ENCODE results near the gene MN1. TPM values are rescaled to one million over a fixed set of nuclear protein-coding genes. Genes with fewer than 3 reads are reported as not detected.

The MN1 gene
- 0.59 and 1.6 TPM in 2 replicates for polyA plus RNA-seq (2011; rRNA removed)
- 2.8 and 3.2 TPM in 2 replicates for polyA plus RNA-seq (2012; cell fraction: cytosol; rRNA removed)
- polyA plus RNA-seq (2012; cell fraction: nucleus; rRNA removed): 2.7 and 3.9 TPM in 2 replicates
- polyA plus RNA-seq (2017; fragmentation: RNase III; extraction: RNeasy Plus Mini Kit Qiagen cat#74134 plus additional on column Dnase treatment): 2.0 to 2.8 TPM (median 2.4 TPM) in 3 replicates
- polyA minus RNA-seq (2011; rRNA and poly(A)+ RNA removed): 2.1 and 5.3 TPM in 2 replicates

- Histone ChIP-seq H3K27ac (peak within 1 kb of the TSS; percentile 97), H3K4me2 (peak within 1 kb of the TSS; percentile 98), H3K9me3 (no peaks in the 10 kb centered on the region), H3K4me3 (peak within 1 kb of the TSS; percentile 74), H3K4me1 (peaks cover 16% of the 10 kb centered on the region)
- ChIA-PET POLR2A (interaction anchor here (0.6 to 1.0 kb wide), 3 partner anchors 560 to 1129 kb away, joined by 3 to 6 read pairs (median 3); no protein-coding TSS in a partner anchor), CTCF (no interaction called here)
- DNase-seq (ENCODE audit: low read depth in 1 of 2, low spot score in 1 of 2): peak; percentile 39 to 65
- WGBS (ENCODE audit: missing lambda C conversion rate): 1% methylated on average over 14 of the region's 59 CpGs
- TF ChIP-seq TFCP2L1 (CRISPR knock-in tag; IDR thresholded peaks at IDR 0.05): no peak
- no peak for TF ChIP-seq EHMT2 (IDR thresholded peaks at IDR 0.05; ENCODE audit: low read depth)
- no peak for TF ChIP-seq HES2 (IDR thresholded peaks at IDR 0.05)
- TF ChIP-seq E2F6 (IDR thresholded peaks at IDR 0.05; ENCODE audit: borderline replicate concordance, low read depth): 0 out of 2 replicates have a peak, but pooled peaks have one; percentile 49
- TF ChIP-seq RARB (CRISPR knock-in tag; IDR thresholded peaks at IDR 0.05): no peak
- no peak for TF ChIP-seq CHD4 (IDR thresholded peaks at IDR 0.05; ENCODE audit: borderline replicate concordance)
- TF ChIP-seq MAFK (IDR thresholded peaks at IDR 0.05; ENCODE audit: partially characterized antibody): no peak
- TF ChIP-seq EHF (CRISPR knock-in tag; IDR thresholded peaks at IDR 0.05): no peak
- no peak for TF ChIP-seq POLR2AphosphoS2 (conservative IDR thresholded peaks at IDR 0.05; ENCODE audit: low read length)
- TF ChIP-seq MAX (IDR thresholded peaks at IDR 0.05): peak; percentile 18; the same call in 1 of the 2 replicates
- TF ChIP-seq JUN (IDR thresholded peaks at IDR 0.05): peak in 1 of 2 experiments; percentile 21; a peak in 1 of 5 replicates
- TF ChIP-seq GATA3 (IDR thresholded peaks at IDR 0.05; ENCODE audit: borderline replicate concordance): no peak
- TF ChIP-seq PBX3 (IDR thresholded peaks at IDR 0.05): no peak
- 0 out of 2 replicates have a peak, but pooled peaks have one; percentile 15 for TF ChIP-seq POLR2A (IDR thresholded peaks at IDR 0.05; ENCODE audit: low read length)
- TF ChIP-seq CBX2 (IDR thresholded peaks at IDR 0.05; ENCODE audit: borderline replicate concordance, low read depth): no peak
- no peak for FAIRE-seq
- peak; percentile 57 to 69 for ATAC-seq
Observed at GRCh38 chr22:27801616-27802345, at the start of gene MN1. TSS of gene MN1 (minus strand) at chr22:27801756. CDS start at chr22:27800543, 1,213 bp downstream.

GRCh38 chr22:27850000-27850521, 48.5 kb upstream of the MN1 start:
- POLR2A ChIA-PET: no interaction called here
- FAIRE-seq (no peak), ATAC-seq (no peak), DNase-seq (ENCODE audit: low read depth in 1 of 2, low spot score in 1 of 2) (no peak)
- H3K9me3 ChIP-seq: no peaks in the 10 kb centered on the region
- H3K4me2 ChIP-seq: no peak overlapping the region
- CTCF ChIA-PET: interaction anchor here (1.4 to 1.6 kb wide), 2 partner anchors 31 to 159 kb away, joined by 3 to 4 read pairs; no protein-coding TSS in a partner anchor
- H3K27ac ChIP-seq: no peak overlapping the region
- H3K4me3 ChIP-seq: no peak overlapping the region
- H3K4me1 ChIP-seq: no peaks in the 10 kb centered on the region
- 90% methylated on average over 6 of the region's 6 CpGs for WGBS (ENCODE audit: missing lambda C conversion rate)
- TF ChIP-seq HEYL (CRISPR knock-in tag; IDR thresholded peaks at IDR 0.05) (no peak), PHF8 (IDR thresholded peaks at IDR 0.05; ENCODE audit: borderline replicate concordance, low read depth) (no peak), CHD2 (IDR thresholded peaks at IDR 0.05; ENCODE audit: low read length, partially characterized antibody) (no peak), EHF (CRISPR knock-in tag; IDR thresholded peaks at IDR 0.05) (no peak), MAZ (IDR thresholded peaks at IDR 0.05; ENCODE audit: borderline replicate concordance, low read depth, low read length) (no peak), BHLHE40 (IDR thresholded peaks at IDR 0.05; ENCODE audit: low read depth, low read length) (no peak), FOSB (CRISPR knock-in tag; IDR thresholded peaks at IDR 0.05) (no peak), CBX2 (IDR thresholded peaks at IDR 0.05; ENCODE audit: borderline replicate concordance, low read depth) (no peak), CTCF (IDR thresholded peaks at IDR 0.05) (no peak), NFE2L2 (conservative IDR thresholded peaks at IDR 0.05; ENCODE audit: low read length) (no peak), KDM1A (IDR thresholded peaks at IDR 0.05; ENCODE audit: low read depth) (no peak), POLR2A (IDR thresholded peaks at IDR 0.05; ENCODE audit: low read length) (no peak), KDM5A (IDR thresholded peaks at IDR 0.05) (no peak), HOXB5 (CRISPR knock-in tag; IDR thresholded peaks at IDR 0.05) (no peak), EP300 (IDR thresholded peaks at IDR 0.05) (no peak), ZNF302 (CRISPR knock-in tag; IDR thresholded peaks at IDR 0.05) (no peak), RCOR1 (IDR thresholded peaks at IDR 0.05; ENCODE audit: low read depth, low read length) (no peak), CEBPB (IDR thresholded peaks at IDR 0.05) (no peak), HOXA7 (CRISPR knock-in tag; IDR thresholded peaks at IDR 0.05) (no peak)

Measured in A549 (cell line).